ENCODE results near the gene TRABD2B.

Gene TRABD2B

GRCh38 chr1:47782414-47783166 lies 214.6 kb downstream of the TRABD2B start:
- H3K9me2 ChIP-seq (replicated peaks; ENCODE audit: control insufficient read depth, low read length): no peaks in the 10 kb centered on the region
- no peaks in the 10 kb centered on the region for H3F3A ChIP-seq (ENCODE audit: control insufficient read depth, insufficient read depth)
- no peaks in the 10 kb centered on the region; the same call in 1 of the 2 replicates for H3K27me3 ChIP-seq (ENCODE audit: control insufficient read depth, low read length)
- H3K4me3 ChIP-seq (ENCODE audit: low read length): no peak overlapping the region
- H3K4me2 ChIP-seq (ENCODE audit: low read length): no peak overlapping the region
- H3K79me2 ChIP-seq (ENCODE audit: control insufficient read depth, low read length): no peaks in the 10 kb centered on the region
- TF ChIP-seq EZH2phosphoT487 (IDR thresholded peaks at IDR 0.05; ENCODE audit: borderline replicate concordance, low read length) (no peak), CTCF (IDR thresholded peaks at IDR 0.05; ENCODE audit: low read depth, low read length, poor library complexity, severe bottlenecking) (no peak)
- H4K20me1 ChIP-seq (ENCODE audit: control insufficient read depth, insufficient read depth, low read depth, low read length): no peaks in the 10 kb centered on the region
- no peaks in the 10 kb centered on the region for H3K36me3 ChIP-seq (ENCODE audit: control insufficient read depth, low read length)
- H3K4me1 ChIP-seq (ENCODE audit: control insufficient read depth, low read length): no peaks in the 10 kb centered on the region
- no peak overlapping the region for H3K27ac ChIP-seq (ENCODE audit: low read depth, low read length)
- no peaks in the 10 kb centered on the region for H3K9me3 ChIP-seq (ENCODE audit: control insufficient read depth, insufficient read depth, low read length)

- no peak overlapping the region for H3K4me3 ChIP-seq (ENCODE audit: low read length)
Observed at GRCh38 chr1:47781171-47781959, 215.8 kb downstream of the TRABD2B start.

GRCh38 chr1:47780469-47780995 lies 216.7 kb downstream of the TRABD2B start:
- Histone ChIP-seq H3K36me3 (ENCODE audit: control insufficient read depth, low read length) (no peaks in the 10 kb centered on the region), H4K20me1 (ENCODE audit: control insufficient read depth, insufficient read depth, low read depth, low read length) (no peaks in the 10 kb centered on the region), H3K4me3 (ENCODE audit: low read length) (no peak overlapping the region), H3F3A (ENCODE audit: control insufficient read depth, insufficient read depth) (no peaks in the 10 kb centered on the region), H3K27ac (ENCODE audit: low read depth, low read length) (no peak overlapping the region), H3K9me3 (ENCODE audit: control insufficient read depth, insufficient read depth, low read length) (no peaks in the 10 kb centered on the region), H3K27me3 (ENCODE audit: control insufficient read depth, low read length) (no peaks in the 10 kb centered on the region; the same call in 1 of the 2 replicates), H3K79me2 (ENCODE audit: control insufficient read depth, low read length) (no peaks in the 10 kb centered on the region), H3K4me1 (ENCODE audit: control insufficient read depth, low read length) (no peaks in the 10 kb centered on the region), H3K9me2 (replicated peaks; ENCODE audit: control insufficient read depth, low read length) (no peaks in the 10 kb centered on the region), H3K4me2 (ENCODE audit: low read length) (no peak overlapping the region)
- TF ChIP-seq EZH2phosphoT487 (IDR thresholded peaks at IDR 0.05; ENCODE audit: borderline replicate concordance, low read length) (no peak), CTCF (IDR thresholded peaks at IDR 0.05; ENCODE audit: low read depth, low read length, poor library complexity, severe bottlenecking) (no peak)

More at GRCh38 chr1:47781171-47781959, 215.8 kb downstream of the TRABD2B start:
- no peak overlapping the region for H3K27ac ChIP-seq (ENCODE audit: low read depth, low read length)
- no peaks in the 10 kb centered on the region for H3K9me3 ChIP-seq (ENCODE audit: control insufficient read depth, insufficient read depth, low read length)
- H3K4me2 ChIP-seq (ENCODE audit: low read length): no peak overlapping the region
- H3K4me1 ChIP-seq (ENCODE audit: control insufficient read depth, low read length): no peaks in the 10 kb centered on the region
- H3K27me3 ChIP-seq (ENCODE audit: control insufficient read depth, low read length): no peaks in the 10 kb centered on the region; the same call in 1 of the 2 replicates
- no peaks in the 10 kb centered on the region for H3K9me2 ChIP-seq (replicated peaks; ENCODE audit: control insufficient read depth, low read length)
- TF ChIP-seq EZH2phosphoT487 (IDR thresholded peaks at IDR 0.05; ENCODE audit: borderline replicate concordance, low read length) (no peak), CTCF (IDR thresholded peaks at IDR 0.05; ENCODE audit: low read depth, low read length, poor library complexity, severe bottlenecking) (no peak)
- H4K20me1 ChIP-seq (ENCODE audit: control insufficient read depth, insufficient read depth, low read depth, low read length): no peaks in the 10 kb centered on the region
- H3F3A ChIP-seq (ENCODE audit: control insufficient read depth, insufficient read depth): no peaks in the 10 kb centered on the region
- no peaks in the 10 kb centered on the region for H3K79me2 ChIP-seq (ENCODE audit: control insufficient read depth, low read length)
- H3K36me3 ChIP-seq (ENCODE audit: control insufficient read depth, low read length): no peaks in the 10 kb centered on the region
